Astrocyte (in vitro differentiated cells and primary cell): ENCODE measurements around the gene HES7.

Experiments used
- EZH2 ChIP-seq: IDR thresholded peaks from 2 replicates; pipeline ENCODE4 v1.6.1; 2012; ENCODE audit warnings: mild to moderate bottlenecking, low read length, inconsistent platforms; ENCODE audit not compliant: insufficient read depth
- TF ChIP-seq, protein P1 (sequence below): IDR thresholded peaks from 2 replicates; pipeline ENCODE4 v1.5.1; 2011; ENCODE audit warnings: low read depth, mild to moderate bottlenecking, inconsistent platforms, low read length, moderate library complexity; ENCODE audit not compliant: insufficient read depth

- no peak for TF ChIP-seq EZH2
- TF ChIP-seq, protein P1, sequence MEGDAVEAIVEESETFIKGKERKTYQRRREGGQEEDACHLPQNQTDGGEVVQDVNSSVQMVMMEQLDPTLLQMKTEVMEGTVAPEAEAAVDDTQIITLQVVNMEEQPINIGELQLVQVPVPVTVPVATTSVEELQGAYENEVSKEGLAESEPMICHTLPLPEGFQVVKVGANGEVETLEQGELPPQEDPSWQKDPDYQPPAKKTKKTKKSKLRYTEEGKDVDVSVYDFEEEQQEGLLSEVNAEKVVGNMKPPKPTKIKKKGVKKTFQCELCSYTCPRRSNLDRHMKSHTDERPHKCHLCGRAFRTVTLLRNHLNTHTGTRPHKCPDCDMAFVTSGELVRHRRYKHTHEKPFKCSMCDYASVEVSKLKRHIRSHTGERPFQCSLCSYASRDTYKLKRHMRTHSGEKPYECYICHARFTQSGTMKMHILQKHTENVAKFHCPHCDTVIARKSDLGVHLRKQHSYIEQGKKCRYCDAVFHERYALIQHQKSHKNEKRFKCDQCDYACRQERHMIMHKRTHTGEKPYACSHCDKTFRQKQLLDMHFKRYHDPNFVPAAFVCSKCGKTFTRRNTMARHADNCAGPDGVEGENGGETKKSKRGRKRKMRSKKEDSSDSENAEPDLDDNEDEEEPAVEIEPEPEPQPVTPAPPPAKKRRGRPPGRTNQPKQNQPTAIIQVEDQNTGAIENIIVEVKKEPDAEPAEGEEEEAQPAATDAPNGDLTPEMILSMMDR, result no peak
These were observed 37.7 kb upstream of the HES7 start for GRCh38 chr17:8161289-8162232.
